BLaER1 treated with 17β-estradiol and CSF1 and Interleukin-3, amounts not matched to agents 10 nM and 100 nM (cell line): ENCODE measurements around the gene KRT72.

Experiments
- H3K27ac ChIP-seq, 11 experiments: shearing (Covaris generic); formaldehyde crosslinking; 2 replicates each; pipeline ENCODE4 v1.8.1; 2022
- H3K27me3 ChIP-seq, 11 experiments: shearing (Covaris generic); formaldehyde crosslinking; 2 replicates each; pipeline ENCODE4 v1.8.1; 2022
- H3K36me3 ChIP-seq, 11 experiments: shearing (Covaris generic); formaldehyde crosslinking; 2 replicates each; pipeline ENCODE4 v1.8.1; 2022
- H3K4me1 ChIP-seq, 10 experiments: shearing (Covaris generic); formaldehyde crosslinking; 2 replicates each; pipeline ENCODE4 v1.8.1; 2022
- H3K4me2 ChIP-seq, 11 experiments: shearing (Covaris generic); formaldehyde crosslinking; 2 replicates each; pipeline ENCODE4 v1.8.1; 2022
- H3K4me3 ChIP-seq, 10 experiments: shearing (Covaris generic); formaldehyde crosslinking; 2 replicates each; pipeline ENCODE4 v1.8.1; 2022
- H3K9ac ChIP-seq, 11 experiments: shearing (Covaris generic); formaldehyde crosslinking; 2 replicates each; pipeline ENCODE4 v1.8.1; 2022
- H3K9me3 ChIP-seq, 11 experiments: shearing (Covaris generic); formaldehyde crosslinking; replicated peaks in 1 of 11; 2 replicates each; pipeline ENCODE4 v1.8.1; 2022
- H4K20me1 ChIP-seq, 11 experiments: shearing (Covaris generic); formaldehyde crosslinking; 2 replicates each; pipeline ENCODE4 v1.8.1; 2022
- Cebpa-rat ChIP-seq, 11 experiments: shearing (Covaris generic); IDR thresholded peaks; 2 replicates each; pipeline ENCODE4 v1.8.1; 2022

Gene KRT72

DNA sequence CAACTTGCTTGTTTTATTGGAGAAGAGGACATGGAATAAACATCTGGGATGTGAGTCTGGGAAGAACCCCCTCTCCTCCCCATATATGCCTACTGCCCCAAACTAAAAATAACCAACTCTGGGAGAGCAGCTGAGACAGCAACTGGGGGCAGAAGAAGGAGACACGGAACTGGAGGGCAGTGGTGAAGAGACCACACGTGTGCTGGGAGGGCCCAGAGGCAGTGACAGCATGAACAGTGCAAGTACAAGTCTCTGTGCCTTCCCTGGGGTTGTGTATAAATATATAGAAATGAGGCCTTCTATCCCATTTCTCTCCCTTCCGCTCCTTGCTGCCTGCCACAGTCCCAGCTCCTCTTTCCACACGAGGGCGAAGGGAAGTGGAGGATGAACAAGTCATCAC, 21.1 kb upstream of the KRT72 start:
- no peaks in the 10 kb centered on the region for H3K27me3 ChIP-seq
- no peaks in the 10 kb centered on the region for H3K4me1 ChIP-seq
- H3K27ac ChIP-seq, result no peak overlapping the region
- no peaks in the 10 kb centered on the region for H3K36me3 ChIP-seq
- TF ChIP-seq Cebpa-rat (IDR thresholded peaks at IDR 0.05), result no peak
- H3K4me3 ChIP-seq, result no peak overlapping the region
- H4K20me1 ChIP-seq, result no peaks in the 10 kb centered on the region
- H3K4me2 ChIP-seq, result no peak overlapping the region
- no peak overlapping the region for H3K9ac ChIP-seq
- peaks cover 5 to 19% (median 10%) of the 10 kb centered on the region in 11 experiments; a peak in 13 of 22 replicates for H3K9me3 ChIP-seq

DNA sequence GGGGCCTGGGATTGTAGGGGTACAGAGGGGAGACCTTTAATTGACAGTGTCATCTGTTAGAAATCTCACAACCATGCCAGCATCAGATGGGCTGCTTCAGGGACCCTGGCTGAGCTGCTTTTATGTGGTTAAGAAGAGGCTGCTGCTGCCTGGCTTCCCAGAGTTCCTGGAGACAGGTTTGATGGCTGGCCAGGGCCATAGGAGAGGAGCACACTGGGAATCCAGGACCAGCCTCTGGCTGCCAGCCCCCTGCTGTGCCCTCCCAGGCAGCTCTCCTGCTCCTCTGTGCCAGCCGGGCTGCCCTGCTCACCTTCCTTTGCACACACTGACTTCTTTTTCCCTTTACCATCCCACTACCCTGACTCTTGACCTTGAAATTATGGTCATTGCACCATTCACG, 17.6 kb upstream of the KRT72 start:
- Histone ChIP-seq H3K9ac (no peak overlapping the region), H3K27ac (0 out of 22 replicates have a peak overlapping the region, but pooled peaks of 1 of the 11 experiments have one; percentile 13), H3K9me3 (peaks cover 2 to 15% (median 7%) of the 10 kb centered on the region in 11 experiments; a peak in 11 of 22 replicates), H3K36me3 (no peaks in the 10 kb centered on the region), H3K27me3 (no peaks in the 10 kb centered on the region), H3K4me1 (peaks cover 18 to 33% (median 28%) of the 10 kb centered on the region in 10 experiments), H3K4me3 (no peak overlapping the region), H3K4me2 (no peak overlapping the region), H4K20me1 (no peaks in the 10 kb centered on the region)
- no peak for TF ChIP-seq Cebpa-rat (IDR thresholded peaks at IDR 0.05)

DNA sequence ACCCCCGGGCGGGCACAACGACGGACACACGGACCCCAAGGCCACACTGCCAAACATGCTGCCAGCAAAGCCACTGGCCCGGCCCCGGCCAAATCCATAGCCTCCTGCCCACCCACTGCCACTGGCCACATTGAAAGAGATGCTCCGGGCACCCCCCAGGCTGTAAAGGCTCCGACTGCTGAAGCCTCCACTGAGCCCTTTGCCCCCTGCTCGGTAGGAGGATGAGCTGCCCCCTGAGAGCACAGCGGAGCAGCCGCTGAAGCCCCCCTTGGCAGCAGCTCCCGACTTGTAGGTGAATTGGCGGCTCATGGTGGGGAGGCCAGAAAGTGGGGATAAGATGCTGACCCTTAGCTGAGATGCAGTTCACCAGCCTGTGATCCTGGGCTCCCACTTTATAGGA, 17.0 kb upstream of the KRT72 start, which contains the start of gene KRT73:
Gene KRT73 (minus strand): TSS at position 344 of the 400 bp plus-strand sequence. CDS start 35 bp downstream, at position 309.
- Histone ChIP-seq H3K36me3 (no peaks in the 10 kb centered on the region), H3K9ac (no peak within 1 kb of the TSS), H3K27ac (peak within 1 kb of the TSS in 1 of 11 experiments; percentile 70; a peak in 2 of 22 replicates), H3K27me3 (no peaks in the 10 kb centered on the region), H3K4me3 (no peak within 1 kb of the TSS), H4K20me1 (no peaks in the 10 kb centered on the region), H3K4me1 (peaks cover 25 to 40% (median 34%) of the 10 kb centered on the region in 10 experiments), H3K4me2 (no peak within 1 kb of the TSS), H3K9me3 (peaks cover 0 to 10% (median 4%) of the 10 kb centered on the region in 11 experiments; a peak in 8 of 22 replicates)
- TF ChIP-seq Cebpa-rat (IDR thresholded peaks at IDR 0.05), result no peak

DNA sequence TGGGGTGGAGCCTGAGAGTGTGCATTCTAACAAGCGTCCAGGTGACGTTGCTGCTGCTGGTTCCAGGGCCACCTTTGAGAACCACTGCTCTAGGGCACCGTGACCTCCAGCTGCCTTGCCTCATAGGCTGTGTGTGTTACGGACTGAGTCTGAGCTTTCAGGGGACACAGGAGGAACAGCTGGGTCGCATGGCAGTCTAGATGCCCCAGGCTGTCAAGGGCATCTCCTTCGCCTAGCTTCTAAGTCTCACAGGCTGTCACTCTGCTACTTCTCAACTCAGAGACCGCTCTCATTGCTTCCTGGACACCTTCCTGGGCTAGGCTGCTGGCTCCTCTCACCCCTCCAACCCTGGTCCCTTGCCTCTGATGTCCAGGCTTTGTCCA, 16.1 kb upstream of the KRT72 start:
- no peak for TF ChIP-seq Cebpa-rat (IDR thresholded peaks at IDR 0.05)
- Histone ChIP-seq H3K4me2 (no peak overlapping the region), H4K20me1 (no peaks in the 10 kb centered on the region), H3K9me3 (peaks cover 0 to 2% (median 0%) of the 10 kb centered on the region in 11 experiments; a peak in 3 of 22 replicates), H3K27ac (peak overlapping the region in 2 of 11 experiments; percentile 70 to 80; a peak in 2 of 22 replicates), H3K27me3 (no peaks in the 10 kb centered on the region), H3K4me3 (no peak overlapping the region), H3K9ac (no peak overlapping the region), H3K36me3 (no peaks in the 10 kb centered on the region), H3K4me1 (peaks cover 30 to 46% (median 41%) of the 10 kb centered on the region in 10 experiments)

DNA sequence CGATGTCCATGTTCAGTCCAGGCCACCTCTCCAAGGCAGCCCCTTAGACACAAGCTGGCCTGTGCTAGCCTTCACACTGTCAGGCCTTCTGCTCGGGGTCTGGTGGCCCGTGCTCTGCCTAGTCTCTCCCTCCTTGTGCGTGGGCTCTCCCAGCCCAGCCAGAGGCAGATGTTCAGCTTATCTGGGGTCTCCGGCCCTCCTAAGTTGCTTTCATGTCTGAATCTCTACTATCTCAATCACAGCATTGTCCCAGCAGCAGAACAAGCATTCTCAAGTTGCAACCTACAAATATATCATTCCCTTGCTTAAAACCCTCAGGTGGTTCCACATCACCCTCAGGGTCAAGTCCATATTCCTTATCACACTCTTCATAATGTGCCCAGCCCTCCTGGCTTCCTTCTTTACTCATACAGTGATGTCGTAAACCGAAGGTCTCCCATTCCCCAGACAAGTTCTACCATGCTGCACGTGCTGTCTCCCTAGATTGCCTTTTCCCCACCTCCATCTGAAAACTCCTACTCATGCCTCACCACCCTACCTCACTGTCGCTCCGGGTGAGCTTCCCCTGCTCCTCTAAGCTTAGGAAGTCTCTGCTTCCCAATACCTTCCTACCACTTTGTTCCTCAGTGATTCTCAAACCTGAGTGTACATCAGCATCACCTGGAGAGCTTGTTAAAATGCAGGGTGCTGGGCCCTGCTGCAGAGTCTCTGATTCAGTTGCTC, 15.6 kb upstream of the KRT72 start:
- Histone ChIP-seq H3K27me3 (no peaks in the 10 kb centered on the region), H3K27ac (peak overlapping the region in 5 of 11 experiments; percentile 55 to 80 (median 66); a peak in 8 of 22 replicates), H3K9me3 (no peaks in the 10 kb centered on the region), H4K20me1 (no peaks in the 10 kb centered on the region), H3K9ac (peak overlapping the region in 1 of 11 experiments; percentile 8; a peak in 1 of 22 replicates), H3K36me3 (no peaks in the 10 kb centered on the region), H3K4me2 (peak overlapping the region in 7 of 11 experiments; percentile 71 to 87 (median 82); a peak in 13 of 22 replicates), H3K4me1 (peaks cover 30 to 46% (median 41%) of the 10 kb centered on the region in 10 experiments), H3K4me3 (no peak overlapping the region)
- no peak for TF ChIP-seq Cebpa-rat (IDR thresholded peaks at IDR 0.05)

DNA sequence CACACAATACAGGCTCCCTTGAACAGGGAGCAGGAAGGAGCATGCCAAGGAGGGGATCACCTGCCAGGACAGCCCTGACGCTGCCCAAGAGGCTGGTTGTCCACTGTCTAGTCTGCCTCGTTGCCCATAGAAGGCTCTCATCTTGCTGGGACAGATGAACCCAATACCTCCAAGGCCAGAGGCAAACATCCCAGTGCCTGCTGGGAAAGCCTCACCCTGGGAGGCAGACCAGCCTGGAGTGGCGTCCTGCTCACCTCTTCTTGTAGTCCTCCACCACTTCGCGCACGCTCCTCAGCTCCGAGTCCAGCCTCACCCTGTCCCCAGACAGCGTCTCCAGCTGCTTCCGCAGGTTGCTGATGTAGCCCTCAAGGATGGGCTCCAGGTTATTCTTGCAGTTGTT, 14.6 kb upstream of the KRT72 start:
- no peaks in the 10 kb centered on the region for H4K20me1 ChIP-seq
- peak overlapping the region; percentile 61 to 87 (median 82) for H3K4me2 ChIP-seq
- peak overlapping the region in 9 of 11 experiments; percentile 30 to 80 (median 65); a peak in 16 of 22 replicates for H3K27ac ChIP-seq
- peaks cover 30 to 46% (median 41%) of the 10 kb centered on the region in 10 experiments for H3K4me1 ChIP-seq
- H3K9ac ChIP-seq, result peak overlapping the region in 7 of 11 experiments; percentile 14 to 61 (median 46); a peak in 12 of 22 replicates
- TF ChIP-seq Cebpa-rat (IDR thresholded peaks at IDR 0.05), result no peak
- H3K9me3 ChIP-seq, result no peaks in the 10 kb centered on the region
- no peak overlapping the region for H3K4me3 ChIP-seq
- H3K27me3 ChIP-seq, result no peaks in the 10 kb centered on the region
- no peaks in the 10 kb centered on the region for H3K36me3 ChIP-seq

DNA sequence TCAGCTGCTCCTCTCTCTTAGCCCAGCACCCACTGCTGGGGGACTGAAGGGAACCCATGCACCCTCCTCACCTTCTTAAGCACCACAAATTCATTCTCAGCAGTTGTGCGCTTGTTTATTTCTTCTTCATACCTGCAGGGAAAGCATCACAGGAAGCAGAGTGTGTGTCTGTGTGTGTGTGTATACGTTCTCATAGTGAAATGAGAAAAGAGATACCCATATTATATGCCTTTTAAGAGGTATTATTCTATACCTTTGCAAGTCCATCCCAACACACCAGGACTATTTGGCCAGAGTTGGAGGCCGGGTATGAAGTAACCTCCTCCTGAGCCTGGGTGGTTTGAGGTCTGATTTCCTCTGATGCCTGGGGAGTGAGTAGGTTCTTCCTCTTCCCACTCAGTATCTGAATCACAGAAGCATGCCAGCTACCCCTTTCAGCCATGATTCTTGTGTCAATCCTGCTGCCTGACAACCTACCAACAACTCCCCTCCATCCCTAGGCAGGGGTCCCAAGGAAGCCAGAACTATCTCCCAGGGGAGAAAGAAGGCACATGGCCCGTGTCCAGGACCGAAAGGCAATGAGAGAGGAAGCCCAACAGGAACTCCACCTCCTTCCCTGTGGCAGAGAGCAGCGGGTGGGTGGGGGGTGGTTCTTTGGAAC, 14.1 kb upstream of the KRT72 start:
- no peaks in the 10 kb centered on the region for H4K20me1 ChIP-seq
- H3K27me3 ChIP-seq, result no peaks in the 10 kb centered on the region
- H3K9me3 ChIP-seq, result no peaks in the 10 kb centered on the region
- no peak; a peak in 1 of 22 replicates for TF ChIP-seq Cebpa-rat (IDR thresholded peaks at IDR 0.05)
- peak overlapping the region; percentile 61 to 87 (median 82) for H3K4me2 ChIP-seq
- peak overlapping the region in 8 of 11 experiments; percentile 14 to 61 (median 45); a peak in 12 of 22 replicates for H3K9ac ChIP-seq
- peaks cover 30 to 46% (median 41%) of the 10 kb centered on the region in 10 experiments for H3K4me1 ChIP-seq
- peak overlapping the region in 9 of 11 experiments; percentile 30 to 80 (median 65); a peak in 16 of 22 replicates for H3K27ac ChIP-seq
- no peaks in the 10 kb centered on the region for H3K36me3 ChIP-seq
- no peak overlapping the region for H3K4me3 ChIP-seq

DNA sequence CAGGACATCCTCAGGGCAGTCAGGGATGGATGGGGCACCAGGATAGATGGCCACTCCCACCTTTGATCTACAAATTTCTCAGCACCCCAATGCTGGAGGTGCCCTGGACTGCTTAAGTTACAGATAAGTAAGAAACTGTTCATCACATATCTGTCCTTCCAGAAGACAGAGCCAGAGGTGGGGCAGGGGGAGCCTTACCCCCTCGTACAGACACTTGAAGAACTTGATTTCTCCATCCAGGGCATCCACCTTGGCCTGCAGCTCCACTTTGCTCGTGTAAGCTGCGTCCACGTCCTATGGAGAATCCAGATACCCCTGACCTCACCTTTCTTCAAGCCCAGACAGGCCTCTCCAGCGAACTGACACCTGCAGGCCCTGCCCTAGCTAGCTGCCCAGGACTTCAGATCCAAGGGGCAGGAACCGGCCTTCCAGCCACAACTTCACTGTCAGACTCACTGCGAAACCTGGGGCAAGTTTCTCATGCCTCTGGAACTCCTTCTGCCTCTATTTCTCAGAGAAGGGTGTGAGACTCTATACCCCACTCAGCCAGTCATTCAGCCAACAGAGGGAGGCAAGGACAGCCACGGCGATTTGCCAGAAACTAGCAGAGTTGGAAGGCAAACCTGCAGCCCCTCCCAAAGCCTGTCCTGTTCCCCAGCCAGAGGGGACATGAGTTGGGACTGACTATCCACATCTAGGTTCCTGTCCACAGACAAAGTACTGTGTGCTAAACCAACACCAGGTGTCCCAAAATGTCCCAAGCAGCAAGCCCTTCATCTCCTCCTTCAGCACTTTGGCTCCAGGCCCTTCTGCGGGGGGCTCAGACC, 13.3 kb upstream of the KRT72 start:
- Histone ChIP-seq H3K9ac (peak overlapping the region in 4 of 11 experiments; percentile 30 to 61 (median 48); a peak in 5 of 22 replicates), H3K4me2 (peak overlapping the region; percentile 61 to 87 (median 82); a peak in 20 of 22 replicates), H3K36me3 (no peaks in the 10 kb centered on the region), H3K4me3 (no peak overlapping the region), H4K20me1 (no peaks in the 10 kb centered on the region), H3K4me1 (peaks cover 30 to 46% (median 41%) of the 10 kb centered on the region in 10 experiments), H3K27ac (peak overlapping the region in 7 of 11 experiments; percentile 47 to 80 (median 65); a peak in 14 of 22 replicates), H3K9me3 (no peaks in the 10 kb centered on the region), H3K27me3 (no peaks in the 10 kb centered on the region)
- TF ChIP-seq Cebpa-rat (IDR thresholded peaks at IDR 0.05), result no peak
